ENCODE data around the gene LYZ. TPM values are rescaled to one million over a fixed set of nuclear protein-coding genes. Genes with fewer than 3 reads are reported as not detected.

LYZ gene
- total RNA-seq, 2 experiments from 2014 or later, result not detected

GRCh38 chr12:69392179-69392928, 44.2 kb downstream of the LYZ start:
- peaks cover 54% of the 10 kb centered on the region for H3K36me3 Mint-ChIP-seq
- no peak overlapping the region for H3K27ac Mint-ChIP-seq
- peaks cover 9% of the 10 kb centered on the region for H3K4me1 Mint-ChIP-seq
- DNase-seq, result no peak
- no peaks in the 10 kb centered on the region for H3K27me3 Mint-ChIP-seq
- H3K9me3 Mint-ChIP-seq, result peaks cover 8% of the 10 kb centered on the region
- H3K4me3 Mint-ChIP-seq, result no peak overlapping the region

- Mint-ChIP-seq H3K27me3 (no peaks in the 10 kb centered on the region), H3K4me3 (no peak overlapping the region), H3K27ac (no peak overlapping the region), H3K36me3 (peaks cover 46% of the 10 kb centered on the region), H3K4me1 (peaks cover 9% of the 10 kb centered on the region), H3K9me3 (peaks cover 11% of the 10 kb centered on the region)
- no peak for DNase-seq
Observed at GRCh38 chr12:69396041-69396440, 47.9 kb downstream of the LYZ start.

- Mint-ChIP-seq H3K36me3 (peaks cover 38% of the 10 kb centered on the region), H3K4me3 (no peak overlapping the region), H3K4me1 (peaks cover 7% of the 10 kb centered on the region), H3K27me3 (no peaks in the 10 kb centered on the region), H3K9me3 (peaks cover 11% of the 10 kb centered on the region), H3K27ac (no peak overlapping the region)
- DNase-seq, result no peak
Observed at GRCh38 chr12:69396963-69397362, 48.8 kb downstream of the LYZ start.

- peaks cover 11% of the 10 kb centered on the region for H3K9me3 Mint-ChIP-seq
- H3K4me3 Mint-ChIP-seq, result no peak overlapping the region
- H3K27me3 Mint-ChIP-seq, result no peaks in the 10 kb centered on the region
- H3K27ac Mint-ChIP-seq, result no peak overlapping the region
- peaks cover 34% of the 10 kb centered on the region for H3K36me3 Mint-ChIP-seq
- no peaks in the 10 kb centered on the region for H3K4me1 Mint-ChIP-seq
- no peak for DNase-seq
Observed at GRCh38 chr12:69397978-69398377, 49.8 kb downstream of the LYZ start.

- peaks cover 5% of the 10 kb centered on the region for H3K9me3 Mint-ChIP-seq
- no peaks in the 10 kb centered on the region for H3K4me1 Mint-ChIP-seq
- H3K27ac Mint-ChIP-seq, result no peak overlapping the region
- no peak for DNase-seq
- H3K4me3 Mint-ChIP-seq, result no peak overlapping the region
- no peaks in the 10 kb centered on the region for H3K27me3 Mint-ChIP-seq
- peaks cover 15% of the 10 kb centered on the region for H3K36me3 Mint-ChIP-seq
Observed at GRCh38 chr12:69401940-69402339, 53.8 kb downstream of the LYZ start.

Other genes starting within 250 kb of the LYZ start
- 100 to 1,000 TPM; 124 to 133 TPM for gene CPSF6, start 108.8 kb upstream of the LYZ start, total RNA-seq
- 10 to 100 TPM; 58.1 to 59.7 TPM for gene YEATS4, start 11.4 kb downstream of the LYZ start, total RNA-seq
- gene FRS2, start 122.0 kb downstream of the LYZ start, total RNA-seq, result 10 to 100 TPM in 1 of 2 experiments, 1 to 10 TPM in 1; 10.0 to 10.9 TPM
- 100 to 1,000 TPM; 484 to 501 TPM for gene CCT2, start 237.1 kb downstream of the LYZ start, total RNA-seq

Data from activated naive CD8-positive, alpha-beta T cell treated with anti-CD3 and anti-CD28 coated beads for 36 hours (primary cell).